HG03280 (cell line): ENCODE results near the gene ARGLU1.

Experiments
- ATAC-seq: cut with Tn5 transposase; IDR thresholded peaks from one replicate; pipeline ENCODE4 v1.9.1; 2021; ENCODE audit warnings: mild to moderate bottlenecking, moderate library complexity; ENCODE audit not compliant: unreplicated experiment

The ARGLU1 gene

DNA sequence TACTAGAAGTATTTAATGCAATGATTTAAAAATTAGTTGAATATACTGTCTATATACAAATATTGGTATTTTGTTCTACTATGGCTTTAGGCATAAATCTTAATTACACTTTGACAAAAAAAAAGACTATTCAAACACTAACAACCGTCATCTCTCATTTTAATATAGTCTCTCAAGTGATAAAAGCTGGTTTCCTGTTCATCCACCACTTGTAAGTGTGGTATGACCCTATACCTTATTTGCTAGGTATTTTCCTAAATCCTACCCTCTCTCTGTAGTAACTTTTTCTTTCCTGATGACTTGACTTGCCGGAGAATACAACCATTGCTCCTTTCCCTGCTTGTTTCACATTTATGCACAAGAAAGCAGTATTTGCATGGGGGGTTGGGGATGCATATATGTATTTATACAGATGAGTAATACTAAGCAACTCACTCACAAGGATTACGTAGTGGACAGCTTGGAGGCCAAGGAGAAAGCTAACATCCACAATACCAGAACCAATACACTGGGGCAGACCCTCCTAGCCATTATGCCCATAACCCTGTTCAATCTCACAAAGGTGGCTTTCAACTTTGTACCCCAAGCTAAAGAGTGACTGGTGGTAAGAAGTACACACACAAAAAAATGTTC lies 19.8 kb downstream of the ARGLU1 start:
- no peak for ATAC-seq

- no peak for ATAC-seq
These were observed 26.1 kb downstream of the ARGLU1 start for GRCh38 chr13:106541826-106542225.

DNA sequence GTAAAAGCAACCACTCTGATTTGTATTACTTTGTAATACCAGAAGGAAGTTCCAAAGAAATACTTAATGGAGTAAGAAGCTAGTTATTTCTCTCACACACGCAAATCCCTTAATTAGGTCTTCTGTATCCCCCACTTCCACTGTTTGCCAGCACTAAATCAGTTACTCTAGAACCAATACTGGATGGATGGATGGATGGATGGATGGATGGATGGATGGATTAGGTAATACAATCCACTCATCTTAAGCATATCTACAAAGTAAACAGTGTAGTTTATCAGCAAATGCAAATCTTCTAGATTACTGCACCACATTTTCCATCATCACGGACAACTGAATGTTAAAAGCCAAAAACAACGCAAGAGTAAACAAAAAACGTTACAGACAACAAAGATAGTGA lies 27.3 kb downstream of the ARGLU1 start:
- ATAC-seq, result no peak

- ATAC-seq, result no peak
These were observed 30.4 kb downstream of the ARGLU1 start for GRCh38 chr13:106537521-106537920.

GRCh38 chr13:106536244-106537034 lies 31.5 kb downstream of the ARGLU1 start:
- peak; percentile 37 for ATAC-seq

DNA sequence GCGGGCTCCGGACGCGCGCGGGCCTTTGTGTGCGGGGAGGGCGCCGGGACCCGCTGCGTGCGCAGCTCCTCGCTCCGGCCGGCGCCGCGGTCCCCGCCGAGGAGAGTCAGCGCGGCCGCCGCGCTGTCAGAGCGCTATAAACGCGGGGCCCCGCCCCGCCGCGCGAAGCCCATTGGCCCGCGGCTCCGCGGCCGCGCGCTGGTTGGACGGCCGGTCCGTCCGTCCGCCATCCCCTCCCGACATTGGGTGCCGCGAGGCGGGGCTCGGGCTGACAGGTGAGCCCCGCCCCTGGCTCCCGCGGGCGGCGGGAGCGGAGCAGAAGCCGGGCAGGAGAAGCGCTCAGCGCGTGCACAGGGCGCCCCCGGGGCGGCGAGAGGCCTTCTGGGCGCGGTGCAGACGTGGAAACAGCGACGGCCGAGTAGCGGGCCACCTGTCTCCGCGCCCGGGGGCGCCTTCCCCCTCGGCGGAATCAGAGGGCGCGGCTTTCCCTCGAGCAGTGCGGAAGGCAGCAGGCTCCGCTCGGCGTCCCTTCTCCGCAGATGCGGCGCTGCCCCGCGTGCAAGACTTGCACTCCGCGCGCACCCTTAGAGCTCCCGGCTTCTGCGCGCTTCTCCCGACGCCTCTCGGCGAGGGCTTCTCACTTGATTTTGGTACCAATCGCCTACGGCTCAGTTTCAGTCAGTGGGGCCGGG lies 32.2 kb downstream of the ARGLU1 start, which contains the start of gene EFNB2:
Gene EFNB2, minus strand, starts transcription at position 111 of the 692 bp plus-strand sequence. CDS start 698 bp downstream, outside the sequence.
- ATAC-seq, result peak; percentile 96

- ATAC-seq, result peak; percentile 30
These were observed 33.0 kb downstream of the ARGLU1 start for GRCh38 chr13:106534639-106535551.

GRCh38 chr13:106533943-106534638 lies 33.8 kb downstream of the ARGLU1 start:
- ATAC-seq, result no peak

- no peak for ATAC-seq
These were observed 34.6 kb downstream of the ARGLU1 start for GRCh38 chr13:106533101-106533942.

DNA sequence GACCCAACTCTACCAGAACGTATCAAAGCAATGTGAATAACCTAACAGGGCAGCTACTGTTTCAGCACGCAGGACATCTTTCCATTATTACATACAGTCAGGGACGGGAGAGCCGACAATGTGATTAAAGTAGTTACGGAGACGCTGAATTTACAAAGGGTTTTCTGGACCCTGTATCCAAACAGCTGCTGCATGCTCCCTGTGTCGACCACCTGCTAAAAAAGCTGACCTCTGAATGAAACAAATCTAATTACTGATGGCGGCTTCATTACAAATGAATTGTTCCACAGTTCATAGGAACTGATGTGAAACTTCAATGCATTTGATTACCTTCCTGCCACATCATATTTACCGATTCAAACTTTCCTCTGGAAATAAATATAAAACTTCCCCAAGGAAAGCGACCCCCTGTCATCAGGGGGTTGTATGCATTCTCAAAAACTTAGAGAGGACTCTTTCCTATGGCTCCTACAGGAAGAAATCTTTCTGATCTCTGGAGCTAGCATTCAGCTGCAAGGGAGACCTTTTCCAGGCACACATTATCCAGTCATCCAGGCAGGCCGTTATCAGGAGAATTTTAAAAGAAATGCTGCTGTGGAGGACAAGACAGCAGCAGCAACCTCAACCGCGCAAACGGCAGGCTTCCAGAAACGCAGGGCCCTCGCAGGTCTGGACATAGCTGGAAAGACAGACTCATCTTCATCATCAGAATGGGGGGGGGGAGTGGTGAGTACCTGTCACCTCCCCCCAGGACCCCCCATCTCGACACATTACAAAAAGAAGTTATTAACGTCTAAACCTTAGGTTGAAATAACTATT lies 35.6 kb downstream of the ARGLU1 start:
- no peak for ATAC-seq

DNA sequence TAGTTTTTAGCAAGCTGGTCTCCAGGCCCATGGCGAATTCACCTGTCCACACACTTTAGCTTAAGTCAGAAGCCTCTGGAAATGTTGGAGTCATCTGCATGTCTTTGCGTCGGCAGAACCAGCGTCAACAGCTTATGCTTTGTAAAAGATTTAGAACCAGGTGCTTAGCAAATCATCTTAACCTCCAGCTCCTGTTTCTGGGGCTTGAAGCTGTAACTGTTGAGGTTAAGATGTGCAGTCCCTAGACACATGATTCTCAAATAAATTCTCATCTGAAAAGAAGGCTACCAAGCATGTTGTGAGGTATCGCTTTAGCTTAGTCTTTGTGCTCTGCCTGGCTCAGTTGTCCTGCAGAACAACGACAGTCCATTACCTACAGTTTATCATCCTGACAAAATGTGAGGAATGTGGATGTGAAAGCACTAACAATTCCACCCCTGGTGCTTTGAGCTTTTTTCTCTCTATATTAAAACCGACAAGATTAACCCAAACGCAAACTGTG lies 36.9 kb downstream of the ARGLU1 start:
- ATAC-seq, result no peak

- ATAC-seq, result no peak
These were observed 37.6 kb downstream of the ARGLU1 start for GRCh38 chr13:106530171-106530851.

GRCh38 chr13:106529415-106530170 lies 38.3 kb downstream of the ARGLU1 start:
- ATAC-seq, result no peak

GRCh38 chr13:106528718-106529414 lies 39.1 kb downstream of the ARGLU1 start:
- no peak for ATAC-seq

DNA sequence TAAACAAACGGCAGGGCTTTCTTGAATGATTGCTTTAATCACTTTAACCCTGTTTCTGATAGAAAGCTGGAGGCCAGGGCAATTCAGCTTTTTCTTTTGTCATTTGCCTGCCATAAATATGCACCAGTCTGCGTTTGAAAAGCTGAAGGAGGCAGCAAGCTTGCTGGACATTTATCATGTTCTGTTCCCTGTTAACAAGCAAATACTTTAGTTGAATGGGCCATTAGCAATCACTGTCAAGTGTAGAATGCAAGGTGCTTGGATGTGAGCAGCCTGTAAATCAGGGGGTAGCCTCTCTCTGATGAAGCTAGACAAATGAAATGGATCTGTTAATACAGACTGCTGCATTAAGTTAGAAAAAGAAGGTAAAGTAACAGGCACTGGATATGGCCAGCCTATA lies 40.1 kb downstream of the ARGLU1 start:
- no peak for ATAC-seq

GRCh38 chr13:106527445-106527801 lies 40.5 kb downstream of the ARGLU1 start:
- no peak for ATAC-seq
